Amygdala (tissue), 56 donors: ENCODE measurements around the gene TGFB3.

Experiments used
- DNase-seq, 56 donors: peaks; one replicate each; lab custom pipeline; 2025; lab: John Stamatoyannopoulos, UW

Gene TGFB3

DNA sequence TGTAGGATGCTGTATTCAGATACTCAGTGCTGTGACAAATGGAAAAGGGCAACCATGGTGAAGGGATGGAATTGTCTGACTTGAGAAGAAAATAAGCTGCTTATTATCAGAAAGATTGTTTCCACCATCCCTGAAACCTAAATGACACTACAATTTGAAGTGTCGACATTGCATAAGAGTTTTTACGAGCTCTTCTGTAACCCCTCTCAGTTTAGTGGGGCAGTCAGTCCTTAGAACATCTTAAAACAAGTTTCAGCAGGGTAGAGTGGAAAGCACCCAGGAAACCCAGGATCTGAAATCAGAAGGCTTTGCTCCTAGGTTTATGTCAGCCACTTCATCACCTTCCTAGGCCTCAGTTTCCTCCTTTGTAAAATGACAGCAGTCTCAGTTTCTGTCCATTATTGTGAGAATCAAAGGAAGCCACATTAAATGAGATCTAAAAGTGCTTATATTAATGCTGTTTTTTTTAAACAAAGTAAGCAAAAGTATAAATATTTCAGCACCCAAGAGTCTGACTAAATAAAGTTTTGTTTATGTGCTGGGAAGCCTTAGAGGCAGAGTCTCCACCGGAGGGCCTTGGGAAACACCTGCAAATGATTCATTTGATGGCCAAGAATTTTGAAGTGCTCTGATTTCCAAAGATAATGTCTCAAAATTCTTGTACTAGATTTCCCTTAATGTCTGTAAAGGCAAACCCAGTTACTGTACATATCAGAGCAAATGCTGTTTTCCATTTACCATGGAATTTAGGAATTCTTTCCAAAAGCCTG lies 5.6 kb upstream of the TGFB3 start:
- no peak for DNase-seq

GRCh38 chr14:75986439-75986765 lies 4.6 kb upstream of the TGFB3 start:
- no peak for DNase-seq

DNA sequence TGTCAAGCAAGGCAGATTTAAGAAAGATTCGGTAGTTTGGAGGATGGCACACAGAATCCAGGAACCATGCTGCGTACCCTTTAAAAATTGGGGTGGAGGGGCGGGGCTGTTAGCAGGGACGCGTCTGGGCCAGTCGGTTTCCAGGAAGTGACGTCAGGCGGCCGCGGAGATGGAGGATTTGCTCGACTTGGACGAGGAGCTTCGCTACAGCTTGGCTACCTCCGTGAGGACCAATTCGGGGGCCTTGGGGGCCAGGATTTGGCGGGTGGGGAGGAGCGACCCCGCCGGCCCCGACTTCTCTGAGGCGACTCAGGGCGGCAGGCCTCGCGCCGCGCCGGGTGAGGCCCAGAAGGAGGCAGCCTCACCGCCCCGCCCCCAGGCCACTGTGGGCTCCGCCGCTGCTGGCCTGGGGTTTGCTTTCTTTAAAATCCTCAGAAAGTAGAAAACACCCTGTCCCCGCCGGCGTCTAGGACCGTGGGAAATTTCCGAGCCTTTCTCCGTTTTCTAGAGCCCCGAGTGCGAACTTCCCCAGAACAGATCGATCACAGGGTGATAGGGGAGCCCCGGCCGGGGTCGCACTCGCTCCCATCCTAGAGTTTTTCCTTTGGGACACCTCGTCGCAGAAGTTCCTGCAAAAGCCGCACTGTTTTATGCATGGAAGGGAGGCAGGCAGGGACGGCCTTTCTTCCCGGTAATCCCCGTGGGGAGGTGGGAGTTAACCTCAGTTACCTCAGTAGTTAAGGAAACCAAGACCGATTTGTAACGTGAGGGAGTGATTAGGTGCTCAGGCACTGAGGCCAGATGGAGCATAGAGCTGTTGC lies 4.0 kb upstream of the TGFB3 start, which contains the start of gene IFT43:
Gene IFT43 (plus strand): TSS at position 146 of the 821 bp plus-strand sequence. CDS start 24 bp downstream, at position 170.
- peak; percentile 40 to 95 (median 84) for DNase-seq

DNA sequence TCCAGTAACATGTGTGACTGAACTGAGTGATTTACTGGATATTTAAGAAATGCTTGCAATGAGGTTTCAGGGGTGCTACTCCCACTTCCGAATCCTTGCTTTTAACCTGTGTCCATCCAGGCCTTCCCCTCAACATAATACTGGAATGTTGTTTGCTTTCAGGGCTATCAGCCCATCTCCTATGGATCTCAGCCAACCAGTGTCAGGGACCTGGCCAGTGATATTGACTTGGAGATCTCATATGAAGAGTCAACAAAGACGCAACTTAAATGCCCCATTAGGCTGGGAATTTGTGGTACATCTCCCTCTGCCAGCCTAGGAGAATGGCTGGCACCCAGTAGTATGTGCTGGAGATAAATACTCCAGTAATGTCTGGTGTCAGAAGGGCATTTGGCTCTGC lies 2.9 kb upstream of the TGFB3 start:
- no peak for DNase-seq

- peak in 1 of 56 donors; percentile 32 for DNase-seq
Observed at GRCh38 chr14:75983019-75983358, 1.2 kb upstream of the TGFB3 start.

- peak in 54 of 56 donors; percentile 49 to 91 (median 78) for DNase-seq
Observed at GRCh38 chr14:75982266-75983018, 647 bp upstream of the TGFB3 start.

DNA sequence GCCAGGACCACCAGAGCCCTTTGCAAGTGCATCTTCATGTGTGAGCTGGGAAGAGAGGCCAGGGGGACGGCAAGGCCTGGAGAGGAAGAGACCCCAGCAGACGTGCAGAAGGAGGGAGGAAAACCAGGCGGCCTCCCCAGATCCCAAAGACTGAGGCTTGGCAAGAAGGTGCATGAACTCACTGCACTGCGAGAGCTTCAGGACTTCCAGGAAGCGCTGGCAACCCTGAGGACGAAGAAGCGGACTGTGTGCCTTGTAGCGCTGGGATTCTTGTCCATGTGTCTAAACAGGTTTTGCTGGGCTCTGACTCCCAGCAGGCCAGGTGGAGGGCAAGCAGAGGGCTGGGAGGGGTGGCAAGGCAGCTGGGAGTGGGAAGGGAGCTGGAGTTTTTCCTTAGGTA lies 939 bp downstream of the TGFB3 start:
- DNase-seq = peak in 8 of 56 donors; percentile 6 to 31 (median 16)

DNA sequence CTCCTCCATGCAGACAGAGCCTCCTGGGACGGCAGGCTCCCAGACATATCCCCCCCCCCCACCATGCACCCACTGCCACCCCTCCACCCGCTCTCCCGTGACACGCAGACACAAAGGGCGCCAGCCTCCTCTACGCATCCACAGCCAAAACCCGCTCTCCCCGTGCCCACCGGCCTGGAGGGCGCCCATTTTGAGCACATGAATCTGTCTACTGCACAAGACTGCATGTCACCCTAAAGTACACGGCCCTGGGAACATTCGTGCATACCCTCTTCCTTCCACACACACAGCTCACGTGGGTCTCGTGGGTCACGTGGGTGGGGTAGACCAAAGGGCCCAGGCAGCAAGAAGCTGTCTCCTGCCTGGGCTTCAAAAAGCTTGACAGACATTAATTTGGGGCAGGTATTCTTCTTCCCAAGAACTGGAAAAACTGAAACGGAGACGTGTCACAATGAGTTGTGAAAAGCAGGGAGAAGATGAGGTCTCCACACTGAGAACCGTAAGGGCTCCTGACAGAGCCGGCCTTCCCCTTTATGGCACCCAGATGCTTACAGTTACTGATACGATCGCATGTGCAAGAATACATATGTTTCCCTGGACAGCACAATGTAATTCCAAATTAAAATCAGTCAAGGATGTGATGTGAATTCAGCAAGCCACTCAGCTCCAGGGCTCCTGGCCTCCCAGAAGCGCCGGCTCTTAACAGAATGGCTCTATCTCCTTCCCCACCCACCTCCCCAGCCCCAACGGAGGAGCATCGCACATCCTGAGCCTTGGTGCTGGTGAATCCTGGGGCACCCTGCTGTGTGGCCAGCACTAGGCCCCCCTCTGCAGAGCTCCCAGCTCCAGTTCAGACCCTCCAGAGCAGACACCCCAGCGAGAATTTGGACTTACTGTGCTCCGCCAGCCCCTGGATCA lies 1.9 kb downstream of the TGFB3 start:
- DNase-seq = peak in 43 of 56 donors; percentile 11 to 74 (median 40)

- peak in 32 of 56 donors; percentile 13 to 61 (median 37) for DNase-seq
Observed at GRCh38 chr14:75979071-75979571, 2.7 kb downstream of the TGFB3 start.

- DNase-seq = peak in 1 of 56 donors; percentile 8
Observed at GRCh38 chr14:75978249-75978731, 3.5 kb downstream of the TGFB3 start.

- DNase-seq = no peak
Observed at GRCh38 chr14:75977582-75977943, 4.2 kb downstream of the TGFB3 start.

GRCh38 chr14:75976826-75977581 lies 4.8 kb downstream of the TGFB3 start:
- DNase-seq = no peak

DNA sequence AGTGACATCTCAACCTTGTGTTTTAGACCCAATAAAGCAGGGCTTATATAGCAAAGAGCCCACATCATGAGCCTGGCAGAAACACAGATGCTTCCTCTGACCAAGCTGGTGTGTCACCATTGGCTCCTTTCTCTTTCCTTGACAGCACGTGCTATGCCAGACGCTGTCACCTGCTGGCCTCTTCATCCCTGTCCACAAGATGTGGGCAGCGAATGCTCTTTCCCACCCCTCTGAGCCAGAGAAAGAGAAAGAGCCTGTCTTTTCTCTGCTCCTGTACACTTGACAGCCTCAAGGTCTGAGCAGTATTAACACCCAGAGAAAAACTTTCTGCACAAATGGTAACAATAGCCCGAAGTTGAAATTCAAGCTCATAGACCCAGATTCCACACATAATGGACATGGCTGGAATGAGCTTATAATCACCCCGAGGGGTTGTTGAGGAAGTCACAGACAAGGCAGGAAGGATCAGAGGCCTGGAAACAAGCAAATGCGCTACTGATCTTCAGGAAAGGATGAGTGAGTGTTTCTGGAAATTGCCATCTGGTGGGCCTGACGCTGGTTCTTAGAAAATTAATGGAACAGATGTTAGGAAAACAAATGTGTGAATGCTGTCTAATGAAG lies 8.9 kb downstream of the TGFB3 start:
- DNase-seq = peak in 2 of 56 donors; percentile 11 to 21

DNA sequence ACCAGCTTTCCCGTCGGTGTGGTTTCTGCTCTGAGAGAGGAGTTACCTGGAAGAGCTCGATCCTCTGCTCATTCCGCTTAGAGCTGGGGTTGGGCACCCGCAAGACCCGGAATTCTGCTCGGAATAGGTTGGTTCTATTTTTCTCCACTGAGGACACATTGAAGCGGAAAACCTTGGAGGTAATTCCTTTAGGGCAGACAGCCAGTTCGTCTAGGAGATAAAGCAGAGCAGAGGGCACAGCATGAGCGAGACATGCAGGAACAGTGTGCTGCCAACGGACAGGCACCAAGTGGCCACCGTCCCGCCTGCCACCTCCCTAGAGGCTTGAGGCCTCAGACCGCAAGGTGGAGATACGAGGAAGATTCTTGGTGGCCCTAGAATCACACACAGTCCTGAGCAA lies 10.3 kb downstream of the TGFB3 start:
- no peak for DNase-seq

DNA sequence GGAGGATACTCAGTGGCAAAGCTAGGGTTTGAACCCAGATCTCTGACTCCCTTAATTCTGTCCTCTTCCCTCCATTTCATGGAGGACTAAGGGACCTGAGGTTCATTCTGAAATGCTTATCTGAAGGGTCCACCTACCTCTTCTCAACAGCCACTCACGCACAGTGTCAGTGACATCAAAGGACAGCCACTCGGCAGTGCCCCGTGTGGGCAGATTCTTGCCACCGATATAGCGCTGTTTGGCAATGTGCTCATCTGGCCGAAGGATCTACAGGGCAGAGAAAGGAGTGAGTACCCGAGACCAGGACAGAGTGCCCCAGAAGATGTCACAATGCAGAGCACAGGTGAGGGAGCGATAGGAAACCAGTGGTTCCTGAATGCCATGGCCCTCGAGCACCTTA lies 10.8 kb downstream of the TGFB3 start:
- DNase-seq = no peak

- DNase-seq = no peak
Observed at GRCh38 chr14:75969891-75970290, 11.9 kb downstream of the TGFB3 start.

- no peak for DNase-seq
Observed at GRCh38 chr14:75969126-75969525, 12.7 kb downstream of the TGFB3 start.

GRCh38 chr14:75968456-75968855 lies 13.3 kb downstream of the TGFB3 start:
- no peak for DNase-seq
